ENCODE measurements around the gene ARMS2.

GRCh38 chr10:122422266-122422989 is 32.0 kb upstream of the ARMS2 start:
- TF ChIP-seq CTCF (conservative IDR thresholded peaks at IDR 0.05; ENCODE audit: low read length) = no peak
- TF ChIP-seq EZH2phosphoT487 (IDR thresholded peaks at IDR 0.05; ENCODE audit: borderline replicate concordance, low read depth, low read length) = no peak
